NCI-H1436 treated with DMSO at 0.1 percent for 48 hours (cell line): Measurements from ENCODE around the gene CD68.
"Not testable (repeated sequence)": the region's sequence is repeated elsewhere in the genome, so short reads cannot be mapped to it uniquely, and the experiment has no call there.

ENCODE experiments used
- DNase-seq: peaks from one replicate; lab custom pipeline; 2025; lab: John Stamatoyannopoulos, UW

The CD68 gene

GRCh38 chr17:7580604-7581575, 1.5 kb downstream of the CD68 start:
- DNase-seq = no peak

GRCh38 chr17:7582396-7583252, 3.2 kb downstream of the CD68 start:
- DNase-seq = no peak

DNA sequence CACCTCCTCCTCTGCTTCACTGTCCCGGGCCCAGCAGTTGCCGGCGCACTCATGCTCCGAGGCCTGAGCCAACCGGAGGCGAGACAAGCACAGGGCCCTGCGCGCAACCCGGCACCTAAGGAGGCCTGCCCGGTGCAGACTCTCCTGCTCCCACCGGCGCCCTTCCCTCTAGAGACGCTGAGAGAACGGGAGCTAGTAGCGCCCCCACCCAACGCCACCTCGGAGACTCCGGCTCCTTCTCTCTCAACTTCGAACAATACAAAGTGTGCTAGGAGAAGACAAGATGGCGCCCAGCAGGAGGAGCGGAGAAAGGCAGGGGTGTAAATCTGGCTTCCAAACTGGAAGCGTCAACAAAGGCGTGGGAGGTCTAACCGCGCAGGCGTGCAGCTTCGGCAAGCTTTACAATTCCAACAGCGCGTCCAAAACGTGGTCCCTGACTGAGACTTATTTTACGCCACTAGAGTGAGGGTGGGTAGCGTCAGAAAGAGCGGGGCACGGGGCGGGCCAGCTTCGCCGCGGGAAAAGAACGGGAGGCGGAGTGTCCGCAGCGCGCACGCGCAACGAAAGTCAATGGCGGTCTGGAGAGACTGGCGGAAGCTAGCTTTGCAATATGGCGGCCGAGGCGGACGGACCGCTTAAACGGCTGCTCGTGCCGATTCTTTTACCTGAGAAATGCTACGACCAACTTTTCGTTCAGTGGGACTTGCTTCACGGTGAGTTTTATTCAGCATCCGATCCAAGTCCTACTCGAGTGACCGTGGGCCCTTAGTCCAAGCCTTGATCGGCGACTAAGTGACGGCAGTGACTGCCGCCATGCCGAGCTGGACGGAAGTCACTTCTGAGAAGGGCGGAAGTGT, 4.0 kb downstream of the CD68 start, which contains the start of gene MPDU1:
Gene MPDU1 (plus strand): TSS at position 600 of the 857 bp plus-strand sequence. CDS start 11 bp downstream, at position 611.
- DNase-seq = peak; percentile 86

- DNase-seq = no peak
Measured at GRCh38 chr17:7586673-7587419, 7.4 kb downstream of the CD68 start.

GRCh38 chr17:7587420-7588151, 8.1 kb downstream of the CD68 start:
- DNase-seq = no peak

DNA sequence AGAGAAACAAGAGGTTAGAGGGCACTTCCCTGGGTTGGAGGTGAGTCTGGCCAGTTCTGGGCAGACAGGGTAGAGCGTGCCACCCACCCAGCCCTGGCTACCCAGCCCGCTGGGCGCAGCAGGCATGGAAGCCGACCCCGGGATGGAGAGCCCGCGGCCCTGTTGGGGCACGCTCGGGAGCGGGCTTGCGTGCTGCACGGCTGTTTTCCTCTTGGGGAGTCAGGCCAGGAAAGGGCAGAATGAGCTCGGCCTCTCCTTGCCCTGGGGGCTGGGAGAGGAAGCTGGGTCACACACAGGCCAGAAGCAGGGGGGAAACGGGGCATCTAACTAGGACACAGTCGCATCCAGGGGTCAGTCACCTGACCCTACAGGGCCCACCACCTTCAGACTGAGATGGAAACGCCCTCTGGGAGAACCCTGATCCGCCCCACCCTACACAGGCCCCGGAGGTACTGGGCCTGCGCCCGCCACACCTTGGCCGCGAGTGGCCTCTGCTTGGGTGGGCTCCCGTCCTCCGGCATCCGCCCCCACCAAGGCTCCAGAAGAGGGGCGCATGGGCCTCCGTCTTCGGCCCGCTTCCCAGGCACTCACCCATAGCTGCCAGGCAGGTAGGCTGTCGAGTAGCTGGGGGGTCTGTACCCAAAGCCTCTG, 9.2 kb downstream of the CD68 start:
- no peak for DNase-seq

- DNase-seq = no peak
Measured at GRCh38 chr17:7589204-7589868, 9.9 kb downstream of the CD68 start.

GRCh38 chr17:7589891-7590691, 10.7 kb downstream of the CD68 start, which contains the start of gene SOX15:
SOX15 (minus strand) TSS chr17:7590094; CDS start chr17:7589676, 418 bp downstream.
- DNase-seq = no peak

GRCh38 chr17:7590743-7591142, 11.3 kb downstream of the CD68 start:
- no peak for DNase-seq

GRCh38 chr17:7591596-7591995, 12.2 kb downstream of the CD68 start:
- DNase-seq = no peak

DNA sequence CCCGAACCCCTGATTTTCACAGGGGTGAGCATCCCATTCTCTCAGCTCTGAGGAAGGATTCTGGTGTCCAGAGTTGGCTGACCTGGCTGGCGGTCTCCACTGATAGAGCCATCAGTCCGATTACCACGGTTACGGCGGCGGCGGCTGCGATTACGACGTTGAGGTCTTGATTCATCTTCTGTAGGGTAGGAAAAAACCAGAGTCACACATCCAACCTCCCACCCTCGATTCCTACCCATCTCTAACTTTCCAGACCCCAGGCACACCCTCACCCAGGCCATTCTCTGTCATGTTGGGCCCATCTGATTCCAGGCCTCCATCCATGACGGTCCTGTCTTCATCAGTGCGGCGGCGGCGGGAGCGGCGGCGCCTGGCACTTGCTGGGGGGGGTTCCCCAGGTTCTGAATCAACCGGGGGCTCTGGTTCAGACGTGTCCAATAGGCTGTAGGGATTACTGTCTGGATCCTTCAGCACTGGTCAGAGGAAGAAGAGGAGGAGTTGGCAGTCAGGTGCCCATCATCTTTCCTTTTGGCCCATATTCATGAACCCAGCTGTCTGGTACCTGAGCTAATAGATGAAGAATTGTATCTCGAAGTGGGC, 13.1 kb downstream of the CD68 start:
- no peak for DNase-seq

- no peak for DNase-seq
Measured at GRCh38 chr17:7593296-7593695, 13.9 kb downstream of the CD68 start.

DNA sequence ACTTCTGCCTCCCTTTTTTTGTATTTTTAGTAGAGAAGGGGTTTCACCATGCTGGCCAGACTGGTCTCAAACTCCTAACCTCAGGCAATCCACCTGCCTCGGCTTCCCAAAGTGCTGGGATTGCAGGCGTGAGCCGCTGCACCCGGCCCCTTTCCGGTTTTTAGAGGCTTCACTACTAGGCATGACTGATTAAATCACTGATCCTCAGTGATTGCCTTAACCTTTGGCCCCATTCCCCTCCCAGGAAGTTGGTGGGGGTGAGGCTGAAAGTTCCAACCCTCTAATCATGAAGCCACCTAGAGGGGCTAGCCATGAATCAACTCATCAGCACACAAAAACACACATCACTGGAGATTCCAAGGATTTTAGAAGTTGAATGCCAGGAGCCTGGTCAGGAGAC, 18.1 kb downstream of the CD68 start:
- not testable (repeated sequence) for DNase-seq

- DNase-seq = no peak
Measured at GRCh38 chr17:7606280-7606679, 26.8 kb downstream of the CD68 start.

DNA sequence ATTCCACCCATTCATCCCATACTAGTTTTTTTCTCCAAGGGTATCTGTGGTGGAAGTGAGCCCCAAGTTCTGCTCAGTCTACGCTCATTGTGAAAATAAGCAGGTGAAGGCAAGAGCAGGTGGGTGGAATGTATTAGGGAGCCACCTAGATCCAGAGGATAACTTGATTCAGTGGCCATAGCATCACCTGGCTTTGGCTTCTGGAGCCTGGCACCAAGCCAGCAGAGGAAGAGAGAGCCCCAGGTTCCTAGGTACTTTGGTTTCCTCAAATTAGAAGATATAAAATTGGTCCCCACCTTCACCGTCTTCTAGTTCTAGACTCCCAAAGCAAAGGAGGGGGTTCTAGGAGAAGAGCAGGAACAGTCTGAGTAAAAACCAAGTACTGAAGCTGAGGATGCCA, 31.2 kb downstream of the CD68 start:
- no peak for DNase-seq

DNA sequence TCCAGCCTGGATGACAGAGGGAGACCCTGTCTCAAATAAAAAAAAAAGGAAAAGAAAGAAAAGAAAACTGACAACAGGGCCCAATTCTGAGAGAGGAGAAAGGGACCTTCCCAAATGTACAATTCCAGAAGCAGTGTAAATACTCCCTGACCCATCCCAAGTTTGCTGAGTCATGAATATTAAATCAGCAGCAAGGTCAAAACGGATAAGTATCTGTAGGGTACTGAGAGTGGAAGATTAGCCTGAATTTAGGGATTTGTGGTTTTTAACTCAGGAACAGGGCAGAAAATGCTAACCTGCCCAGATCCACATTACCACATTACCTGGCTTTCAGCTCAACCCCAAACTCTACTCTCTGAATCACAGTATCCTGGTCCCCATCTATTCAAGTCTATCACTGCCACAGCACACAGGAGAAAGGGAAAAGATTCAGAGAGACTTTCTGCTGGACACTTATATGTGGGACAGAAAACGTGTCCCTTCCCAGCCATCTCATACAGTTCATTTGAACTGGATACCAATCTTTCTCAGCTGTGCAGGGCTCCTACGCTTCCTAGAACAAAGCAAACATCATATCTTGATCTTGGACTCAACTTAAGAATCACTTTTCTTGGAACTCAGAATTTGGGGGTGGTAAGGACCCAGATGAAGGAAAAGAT, 32.3 kb downstream of the CD68 start:
- DNase-seq = no peak

DNA sequence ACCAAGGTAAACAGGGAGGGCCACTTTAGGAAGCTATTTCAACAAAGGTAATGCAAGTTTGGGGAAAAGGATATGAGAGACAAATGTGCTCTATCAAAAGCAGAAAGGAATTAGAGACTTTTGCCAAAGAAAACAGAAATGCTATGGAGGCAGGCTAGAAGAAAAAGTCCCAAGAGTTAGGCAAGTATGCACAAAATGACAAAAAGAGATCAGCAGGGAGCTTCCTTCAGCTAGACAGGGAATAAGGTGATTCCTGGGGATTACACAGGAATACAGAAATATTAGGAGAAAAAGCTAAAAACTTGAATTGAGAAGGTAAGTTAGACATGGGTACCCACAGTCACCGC, 32.8 kb downstream of the CD68 start:
- DNase-seq = no peak
